ENCODE measurements around the gene DNHD1. TPM values are rescaled to one million over a fixed set of nuclear protein-coding genes. Genes with fewer than 3 reads are reported as not detected.

DNHD1 gene
- total and polyA plus RNA-seq, 2 of the 13 experiments (the other 11 are each of a cell fraction or from before 2014, with no cell fraction given) = 2.7 to 9.3 TPM

DNA sequence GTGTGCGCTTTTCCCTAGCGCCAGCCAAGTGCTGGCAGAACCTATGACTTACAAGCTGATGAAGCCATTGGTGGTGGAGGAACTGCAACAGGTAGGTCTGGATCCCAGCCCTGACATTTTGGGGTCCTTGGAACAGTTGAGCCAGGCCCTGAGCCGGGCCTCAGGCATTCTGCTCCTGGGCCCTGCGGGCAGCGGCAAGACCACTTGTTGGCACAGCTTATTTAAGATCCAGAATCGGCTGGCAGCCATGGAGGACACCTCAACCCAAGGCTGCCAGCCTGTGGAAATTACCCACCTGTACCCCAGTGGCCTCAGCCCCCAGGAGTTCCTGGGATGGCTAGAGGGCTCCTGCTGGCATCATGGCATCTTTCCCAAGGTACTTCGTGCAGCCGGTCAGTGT, 49.7 kb downstream of the DNHD1 start (continued):
- TF ChIP-seq, protein P1, sequence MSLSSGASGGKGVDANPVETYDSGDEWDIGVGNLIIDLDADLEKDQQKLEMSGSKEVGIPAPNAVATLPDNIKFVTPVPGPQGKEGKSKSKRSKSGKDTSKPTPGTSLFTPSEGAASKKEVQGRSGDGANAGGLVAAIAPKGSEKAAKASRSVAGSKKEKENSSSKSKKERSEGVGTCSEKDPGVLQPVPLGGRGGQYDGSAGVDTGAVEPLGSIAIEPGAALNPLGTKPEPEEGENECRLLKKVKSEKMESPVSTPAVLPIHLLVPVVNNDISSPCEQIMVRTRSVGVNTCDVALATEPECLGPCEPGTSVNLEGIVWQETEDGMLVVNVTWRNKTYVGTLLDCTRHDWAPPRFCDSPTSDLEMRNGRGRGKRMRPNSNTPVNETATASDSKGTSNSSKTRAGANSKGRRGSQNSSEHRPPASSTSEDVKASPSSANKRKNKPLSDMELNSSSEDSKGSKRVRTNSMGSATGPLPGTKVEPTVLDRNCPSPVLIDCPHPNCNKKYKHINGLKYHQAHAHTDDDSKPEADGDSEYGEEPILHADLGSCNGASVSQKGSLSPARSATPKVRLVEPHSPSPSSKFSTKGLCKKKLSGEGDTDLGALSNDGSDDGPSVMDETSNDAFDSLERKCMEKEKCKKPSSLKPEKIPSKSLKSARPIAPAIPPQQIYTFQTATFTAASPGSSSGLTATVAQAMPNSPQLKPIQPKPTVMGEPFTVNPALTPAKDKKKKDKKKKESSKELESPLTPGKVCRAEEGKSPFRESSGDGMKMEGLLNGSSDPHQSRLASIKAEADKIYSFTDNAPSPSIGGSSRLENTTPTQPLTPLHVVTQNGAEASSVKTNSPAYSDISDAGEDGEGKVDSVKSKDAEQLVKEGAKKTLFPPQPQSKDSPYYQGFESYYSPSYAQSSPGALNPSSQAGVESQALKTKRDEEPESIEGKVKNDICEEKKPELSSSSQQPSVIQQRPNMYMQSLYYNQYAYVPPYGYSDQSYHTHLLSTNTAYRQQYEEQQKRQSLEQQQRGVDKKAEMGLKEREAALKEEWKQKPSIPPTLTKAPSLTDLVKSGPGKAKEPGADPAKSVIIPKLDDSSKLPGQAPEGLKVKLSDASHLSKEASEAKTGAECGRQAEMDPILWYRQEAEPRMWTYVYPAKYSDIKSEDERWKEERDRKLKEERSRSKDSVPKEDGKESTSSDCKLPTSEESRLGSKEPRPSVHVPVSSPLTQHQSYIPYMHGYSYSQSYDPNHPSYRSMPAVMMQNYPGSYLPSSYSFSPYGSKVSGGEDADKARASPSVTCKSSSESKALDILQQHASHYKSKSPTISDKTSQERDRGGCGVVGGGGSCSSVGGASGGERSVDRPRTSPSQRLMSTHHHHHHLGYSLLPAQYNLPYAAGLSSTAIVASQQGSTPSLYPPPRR (CRISPR knock-in tag; IDR thresholded peaks at IDR 0.05; ENCODE audit: borderline replicate concordance) = no peak
- TF ChIP-seq MLLT10 (CRISPR knock-in tag; IDR thresholded peaks at IDR 0.05) = no peak
- TF ChIP-seq DPF2 (CRISPR knock-in tag; IDR thresholded peaks at IDR 0.05; ENCODE audit: borderline replicate concordance, low read depth) = no peak
- TF ChIP-seq GTF3A (CRISPR knock-in tag; conservative IDR thresholded peaks at IDR 0.05) = no peak
- TF ChIP-seq ZNF563 (CRISPR knock-in tag; IDR thresholded peaks at IDR 0.05) = no peak

DNA sequence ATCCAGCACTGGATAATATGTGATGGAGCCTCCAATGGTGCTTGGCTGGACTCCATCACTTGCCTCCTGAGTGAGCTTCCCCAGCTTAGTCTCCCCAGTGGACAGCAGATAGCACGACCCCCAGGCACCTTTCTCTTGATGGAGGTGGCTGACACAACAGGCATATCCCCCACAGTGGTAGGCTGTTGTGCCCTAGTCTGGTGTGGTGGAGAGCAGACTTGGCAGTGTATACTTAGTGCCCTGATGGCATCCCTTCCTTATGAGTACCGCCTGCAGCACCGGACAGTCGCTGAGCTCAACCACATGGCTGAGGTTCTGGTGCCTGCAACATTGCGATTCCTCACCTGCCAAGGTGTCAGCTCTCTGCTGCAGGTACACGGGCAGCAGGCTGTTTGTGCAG, 50.1 kb downstream of the DNHD1 start:
- H2AFZ ChIP-seq (ENCODE audit: low read length) = no peak overlapping the region
- ChIA-PET POLR2A (no interaction called here), CTCF (ENCODE audit: low intra/inter-chr PET ratio, low total read pairs) (no interaction called here)
- DNase-seq (ENCODE audit: low spot score) (no peak), FAIRE-seq (no peak), ATAC-seq (no peak)
- TF ChIP-seq ATF7-NPFF (CRISPR knock-in tag; IDR thresholded peaks at IDR 0.05; ENCODE audit: low read depth) (no peak), ZFAT (CRISPR knock-in tag; conservative IDR thresholded peaks at IDR 0.05) (no peak)
- TF ChIP-seq, protein P2, sequence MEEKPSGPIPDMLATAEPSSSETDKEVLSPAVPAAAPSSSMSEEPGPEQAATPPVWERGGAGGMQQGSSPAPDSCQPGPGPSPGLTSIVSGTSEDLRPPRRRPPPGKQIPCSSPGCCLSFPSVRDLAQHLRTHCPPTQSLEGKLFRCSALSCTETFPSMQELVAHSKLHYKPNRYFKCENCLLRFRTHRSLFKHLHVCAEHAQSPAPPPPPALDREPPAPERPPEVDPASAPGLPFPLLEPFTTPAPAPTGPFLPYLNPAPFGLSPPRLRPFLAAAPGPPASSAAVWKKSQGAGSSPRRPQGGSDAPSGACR (CRISPR knock-in tag; IDR thresholded peaks at IDR 0.05) = no peak
- BruUV-seq (replicated peaks) = no TSS peak
- peaks cover 0 to 1% of the 10 kb centered on the region in 2 experiments; a peak in 2 of 5 replicates for H3K36me3 ChIP-seq (replicated peaks in 1 of 2; ENCODE audit: control insufficient read depth in 1 of 2, insufficient read depth in 2 of 2, low read length in 2 of 2)
- H3K27ac ChIP-seq (ENCODE audit: extremely low read length, insufficient read depth, low read length) = no peak overlapping the region
- WGBS (ENCODE audit: low lambda C conversion rate) = 100% methylated on average over 5 of the region's 6 CpGs
- no peak overlapping the region for H3K9ac ChIP-seq (ENCODE audit: insufficient read depth, low read depth, low read length)
- no peak overlapping the region for H3K4me2 ChIP-seq (ENCODE audit: low read depth, low read length)
- H3K4me1 ChIP-seq (ENCODE audit: insufficient read depth, low read length) = no peaks in the 10 kb centered on the region
- in situ Hi-C loops (cut with HindIII; ENCODE audit: extremely low pct_ligation_motif_present, low pct_unique_long_range_greater_than_20kb) = loop anchor here (5.0 kb wide), 1 partner anchor 135 kb away; the partner anchor contains the start of gene MRPL17
- no peaks in the 10 kb centered on the region for H3K9me3 ChIP-seq (ENCODE audit: low read length)
- H3K27me3 ChIP-seq (ENCODE audit: control insufficient read depth in 1 of 2, insufficient read depth in 2 of 2, low read length in 2 of 2) = no peaks in the 10 kb centered on the region
- intact Hi-C loops (cut with micrococcal nuclease; ENCODE audit: unreplicated experiment) = no loop called here
- no peaks in the 10 kb centered on the region for H3K79me2 ChIP-seq (ENCODE audit: insufficient read depth, low read length)
- no peaks in the 10 kb centered on the region for H4K20me1 ChIP-seq (ENCODE audit: insufficient read depth, low read length)
- no peak overlapping the region for H3K4me3 ChIP-seq (replicated peaks in 1 of 3; ENCODE audit: insufficient read depth in 1 of 3, low read depth in 2 of 3, low read length in 3 of 3)

Data from HepG2 (cell line).